Lung (tissue), 12 donors: ENCODE data around the gene TIPRL. TPM values are rescaled to one million over a fixed set of nuclear protein-coding genes. Genes with fewer than 3 reads are reported as not detected.

Experiments used
- ATAC-seq: fragments of 200-7000 bp; cut with Tn5 transposase; one replicate; pipeline ENCODE4 v1.9.1; 2020; ENCODE audit warnings: moderate number of reproducible peaks; ENCODE audit not compliant: insufficient read depth, low FRiP score
- DNase-seq, 3 donors: peaks; one replicate each; pipeline ENCODE4 v3.0.0-alpha.2; 2013 to 2017
- H3K27ac ChIP-seq, 2 donors: one replicate each; pipeline ENCODE4 v1.5.1; 2013; ENCODE audit warnings: mild to moderate bottlenecking in 2 of 2, moderate library complexity in 2 of 2, control low read depth in 1 of 2, inconsistent platforms in 1 of 2, low read depth in 1 of 2, low read length in 1 of 2
- H3K27me3 ChIP-seq, 3 donors: one replicate each; pipeline ENCODE4 v1.5.1; 2013; ENCODE audit warnings: low read length in 2 of 3; ENCODE audit not compliant: control insufficient read depth in 3 of 3, insufficient read depth in 3 of 3
- H3K36me3 ChIP-seq, 4 donors: one replicate each; pipeline ENCODE4 v1.5.1; 2013; ENCODE audit warnings: low read length in 4 of 4, mild to moderate bottlenecking in 1 of 4, moderate library complexity in 1 of 4; ENCODE audit not compliant: control insufficient read depth in 4 of 4, insufficient read depth in 4 of 4
- H3K4me1 ChIP-seq, 5 donors: one replicate each; pipeline ENCODE4 v1.5.1; 2013; ENCODE audit warnings: low read length in 5 of 5, mild to moderate bottlenecking in 2 of 5, moderate library complexity in 1 of 5; ENCODE audit not compliant: control insufficient read depth in 5 of 5, insufficient read depth in 5 of 5
- H3K4me3 ChIP-seq: one replicate; pipeline ENCODE4 v1.5.1; 2013; ENCODE audit warnings: mild to moderate bottlenecking, control low read depth, moderate library complexity
- H3K9ac ChIP-seq, 2 donors: one replicate each; pipeline ENCODE4 v1.5.1; 2013; ENCODE audit warnings: low read length in 2 of 2, control low read depth in 1 of 2; ENCODE audit not compliant: insufficient read depth in 1 of 2
- H3K9me3 ChIP-seq, 4 donors: one replicate each; pipeline ENCODE4 v1.5.1; 2013; ENCODE audit warnings: low read length in 3 of 4, mild to moderate bottlenecking in 1 of 4, moderate library complexity in 1 of 4; ENCODE audit not compliant: control insufficient read depth in 4 of 4, insufficient read depth in 3 of 4
- CTCF ChIP-seq: IDR thresholded peaks from 2 replicates; pipeline ENCODE4 v1.5.1; 2012; ENCODE audit warnings: mild to moderate bottlenecking; ENCODE audit errors: control extremely low read depth, extremely low read depth
- WGBS, 2 donors: extraction: QIAGEN DNeasy Blood & Tissue Kit; methylation state at CpG; one replicate each; pipeline ENCODE4 v1.1.7; 2013; 5-methylcytosine and 5-hydroxymethylcytosine counted together
- polyA plus RNA-seq, 2 donors: library from polyadenylated mRNA; stranded (reverse); fragments of 200-250 nt; gene quantifications; one replicate each; pipeline ENCODE4 v1.2.1, GENCODE V29; 2013
- total RNA-seq, 2 donors: library from RNA; depleted of rRNA in 1 of 2; stranded (reverse); fragments of >200 nt in 1 of 2; gene quantifications; one replicate each; pipeline ENCODE4 v1.2.1, GENCODE V29; 2014 to 2021
- donor health status: control.
- donor health status: control.
- donor health status: Bipolar disorder and iron deficiency.
- donor health status: healthy.
- donor health status: DM: yes; HTN: yes; CAD: no.

TIPRL gene
- total and polyA plus RNA-seq, 4 donors, result 14.2 to 38.4 (median 21.8) TPM

DNA sequence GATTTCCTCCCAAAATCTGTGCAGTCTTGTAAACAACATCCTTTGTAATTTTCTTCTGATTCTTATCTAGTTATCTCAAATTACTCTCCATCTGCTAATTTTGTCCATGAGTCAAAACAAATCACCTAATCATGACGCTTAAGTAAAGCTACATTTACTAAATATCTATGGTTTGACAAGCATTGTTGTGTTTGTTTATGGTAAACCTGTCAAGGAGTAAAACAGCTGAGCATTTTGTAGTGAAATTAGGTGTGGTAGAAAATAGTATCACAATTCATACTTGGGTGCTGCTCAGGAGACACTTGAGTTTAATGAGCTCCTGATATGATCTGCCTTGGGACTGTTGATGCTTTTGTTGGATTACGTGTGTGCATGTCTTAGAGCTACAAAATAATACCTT lies 11.6 kb downstream of the TIPRL start:
- peaks cover 6 to 20% (median 14%) of the 10 kb centered on the region in 4 donors for H3K36me3 ChIP-seq
- peaks cover 0 to 13% (median 0%) of the 10 kb centered on the region in 5 donors for H3K4me1 ChIP-seq
- no peaks in the 10 kb centered on the region for H3K27me3 ChIP-seq
- DNase-seq, result peak in 2 of 3 donors; percentile 35 to 52
- no peak overlapping the region for H3K4me3 ChIP-seq
- H3K9ac ChIP-seq, result no peak overlapping the region
- ATAC-seq, result no peak
- WGBS, 2 donors, result 71 to 82% methylated on average over 2 of the region's 2 CpGs
- no peak overlapping the region for H3K27ac ChIP-seq
- no peak for TF ChIP-seq CTCF
- H3K9me3 ChIP-seq, result no peaks in the 10 kb centered on the region

DNA sequence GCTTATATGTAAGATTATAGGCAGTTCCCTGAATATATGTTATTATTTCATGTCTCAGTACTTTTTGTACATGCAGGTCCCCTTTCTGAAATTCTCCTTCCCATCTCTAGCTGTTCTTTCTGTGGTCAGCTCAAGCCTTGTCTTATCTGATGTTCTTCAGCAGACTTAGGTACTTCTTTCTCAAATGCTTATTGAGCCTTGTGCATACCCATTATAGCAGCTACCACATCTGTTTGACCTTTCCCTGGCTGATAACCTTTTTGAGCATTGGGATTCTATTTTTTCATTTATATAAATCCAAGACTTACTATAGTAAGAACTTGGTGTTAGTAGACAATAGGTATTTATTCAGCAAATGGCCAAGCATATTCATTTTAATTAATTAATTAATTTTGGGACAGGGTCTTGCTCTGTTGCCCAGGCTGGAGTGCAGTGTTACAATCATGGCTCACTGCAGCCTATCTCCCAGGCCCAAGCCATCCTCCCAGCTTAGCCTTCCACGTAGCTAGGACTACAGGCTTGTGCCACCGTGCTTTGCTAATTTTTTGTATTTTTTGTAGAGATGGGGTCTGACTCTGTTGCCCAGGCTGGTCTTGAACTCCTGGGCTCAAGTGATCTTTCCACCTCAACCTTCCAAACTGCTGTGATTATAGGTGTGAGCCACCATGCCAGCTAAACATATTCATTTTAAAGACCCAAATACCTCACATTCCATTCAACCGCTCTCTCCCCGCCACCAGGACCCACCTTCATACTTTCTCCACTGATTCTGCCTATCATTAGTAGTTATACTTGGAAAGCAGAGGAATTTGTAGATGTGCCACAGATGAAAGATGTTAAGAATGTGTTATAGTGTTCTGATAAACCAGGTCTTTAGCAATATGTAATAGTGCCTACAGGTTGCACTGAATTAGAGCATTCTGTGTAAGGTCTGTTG lies 16.7 kb downstream of the TIPRL start:
- TF ChIP-seq CTCF, result no peak
- 91 to 95% methylated on average over 4 of the region's 4 CpGs for WGBS, 2 donors
- Histone ChIP-seq H3K9me3 (no peaks in the 10 kb centered on the region), H3K4me1 (peaks cover 0 to 4% (median 0%) of the 10 kb centered on the region in 5 donors), H3K9ac (no peak overlapping the region), H3K27me3 (no peaks in the 10 kb centered on the region), H3K4me3 (no peak overlapping the region), H3K36me3 (peaks cover 5 to 33% (median 12%) of the 10 kb centered on the region in 4 donors), H3K27ac (no peak overlapping the region)
- ATAC-seq (no peak), DNase-seq (no peak)

DNA sequence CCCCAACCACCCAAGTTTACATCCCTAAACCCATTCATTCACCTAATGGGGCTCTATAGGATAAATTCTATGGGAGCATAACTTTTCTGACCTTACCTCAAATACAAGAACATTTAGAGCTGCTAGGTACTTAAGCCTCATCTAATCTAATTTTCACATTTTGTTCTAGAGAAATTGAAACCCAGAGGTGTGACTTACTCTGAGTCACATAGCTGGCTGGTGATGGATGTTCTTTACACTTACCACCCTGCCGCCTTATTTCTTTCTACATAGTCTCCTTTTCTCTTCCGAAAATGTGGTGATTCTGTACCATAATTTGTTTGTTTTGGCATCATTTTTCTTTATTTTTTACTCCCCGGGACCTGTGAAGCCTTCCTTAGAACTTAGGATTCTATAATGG lies 20.3 kb downstream of the TIPRL start:
- no peak for TF ChIP-seq CTCF
- H3K36me3 ChIP-seq, result peaks cover 5 to 31% (median 9%) of the 10 kb centered on the region in 4 donors
- ATAC-seq, result no peak
- no peaks in the 10 kb centered on the region for H3K4me1 ChIP-seq
- no peak overlapping the region for H3K9ac ChIP-seq
- H3K27ac ChIP-seq, result no peak overlapping the region
- DNase-seq, result no peak
- no peaks in the 10 kb centered on the region for H3K9me3 ChIP-seq
- WGBS, 2 donors, result 61 to 63% methylated on average over 3 of the region's 3 CpGs
- no peak overlapping the region for H3K4me3 ChIP-seq
- H3K27me3 ChIP-seq, result no peaks in the 10 kb centered on the region
